Endothelial cell of umbilical vein (primary cell): Measurements from ENCODE around the gene GALK2. TPM values are rescaled to one million over a fixed set of nuclear protein-coding genes. Genes with fewer than 3 reads are reported as not detected.

ENCODE experiments used
- BruUV-seq: library from RNA; stranded (reverse); fragments of 400-500 nt; replicated peaks from 2 replicates; lab custom pipeline; 2021; lab: Mats Ljungman, UMichigan
- CTCF ChIA-PET: fragments of 300-600, 350-600 bp; sonication (Branson Sonifier 250); formaldehyde crosslinking; loops from one replicate; lab custom pipeline; 2021; ENCODE audit warnings: antibody characterized with exemption, inconsistent platforms; lab: Charles Lee
- POLR2A ChIA-PET: fragments of 300-600, 350-600 bp; sonication (Branson Sonifier 250); formaldehyde crosslinking; loops from one replicate; lab custom pipeline; 2021; ENCODE audit warnings: antibody characterized with exemption, inconsistent platforms; lab: Charles Lee
- DNase-seq: peaks from one replicate; pipeline ENCODE4 v3.0.0-alpha.2; 2011; ENCODE audit warnings: low read depth, low spot score
- FAIRE-seq: peaks from 2 replicates; lab custom pipeline; 2011; peaks lifted over from hg19 to GRCh38; lab: Jason Lieb, UNC
- H2AFZ ChIP-seq: 2 replicates; pipeline ENCODE4 v1.6.0; 2012; ENCODE audit warnings: low read depth, low read length, control low read depth, inconsistent platforms
- H3K27ac ChIP-seq: 2 replicates; pipeline ENCODE4 v1.5.1; 2011; ENCODE audit warnings: low read depth, mild to moderate bottlenecking, control low read depth, low read length, moderate library complexity; ENCODE audit not compliant: insufficient read depth
- H3K27me3 ChIP-seq, 2 experiments: 2 replicates each; pipeline versions ENCODE4 v1.6.0 to v1.6.1; 2011; ENCODE audit warnings: low read length in 2 of 2, mixed read lengths in 1 of 2; ENCODE audit not compliant: control insufficient read depth in 2 of 2, insufficient read depth in 2 of 2
- H3K36me3 ChIP-seq, 2 experiments: 2 replicates in 1 of 2; 3 replicates in 1 of 2; pipeline ENCODE4 v1.5.1; 2011; ENCODE audit warnings: low read length in 2 of 2, mild to moderate bottlenecking in 1 of 2, moderate library complexity in 1 of 2; ENCODE audit not compliant: control insufficient read depth in 2 of 2, insufficient read depth in 2 of 2; ENCODE audit errors: extremely low read depth in 1 of 2
- H3K4me1 ChIP-seq: 3 replicates; pipeline ENCODE4 v1.5.1; 2011; ENCODE audit warnings: mild to moderate bottlenecking, low read length; ENCODE audit not compliant: control insufficient read depth, insufficient read depth; ENCODE audit errors: extremely low read depth
- H3K4me2 ChIP-seq: 2 replicates; pipeline ENCODE4 v1.6.1; 2011; ENCODE audit warnings: low read length, control low read depth, mixed read lengths; ENCODE audit not compliant: insufficient read depth
- H3K4me3 ChIP-seq, 3 experiments: fragments of 200-600 bp in 1 of 3; sonication (generic), shearing (Covaris generic) in 1 of 3; replicated peaks in 1 of 3; 2 replicates each; pipeline ENCODE4 v1.5.1; 2011 to 2016; ENCODE audit warnings: control low read depth in 3 of 3, low read length in 3 of 3, mild to moderate bottlenecking in 2 of 3, inconsistent platforms in 1 of 3, low read depth in 1 of 3, moderate library complexity in 1 of 3; ENCODE audit not compliant: insufficient read depth in 1 of 3
- H3K79me2 ChIP-seq: 2 replicates; pipeline ENCODE4 v1.6.0; 2012; ENCODE audit warnings: low read length, inconsistent platforms; ENCODE audit not compliant: control insufficient read depth, insufficient read depth
- H3K9ac ChIP-seq: replicated peaks from 2 replicates; pipeline ENCODE3; 2011; ENCODE audit warnings: low read length, control low read depth; ENCODE audit not compliant: insufficient read depth; ENCODE audit errors: extremely low read depth
- H3K9me1 ChIP-seq: replicated peaks from 3 replicates; pipeline ENCODE4 v1.6.0; 2011; ENCODE audit warnings: mild to moderate bottlenecking, low read length; ENCODE audit not compliant: control insufficient read depth, insufficient read depth; ENCODE audit errors: extremely low read depth
- H3K9me3 ChIP-seq: replicated peaks from 2 replicates; pipeline ENCODE4 v1.5.1; 2012; ENCODE audit warnings: low read length, inconsistent platforms; ENCODE audit not compliant: control insufficient read depth, insufficient read depth
- H4K20me1 ChIP-seq: replicated peaks from 2 replicates; pipeline ENCODE3; 2011; ENCODE audit warnings: mild to moderate bottlenecking, low read length; ENCODE audit not compliant: control insufficient read depth, insufficient read depth; ENCODE audit errors: extremely low read depth
- FOS ChIP-seq: IDR thresholded peaks from 2 replicates; pipeline ENCODE4 v1.6.1; 2011; ENCODE audit warnings: mild to moderate bottlenecking, low read length, moderate library complexity, borderline replicate concordance; ENCODE audit not compliant: insufficient read depth
- GATA2 ChIP-seq: IDR thresholded peaks from 2 replicates; pipeline ENCODE4 v1.7.0; 2011; ENCODE audit warnings: low read depth, mild to moderate bottlenecking, moderate library complexity, mixed read lengths, low read length; ENCODE audit not compliant: insufficient read length, insufficient read depth
- POLR2AphosphoS5 ChIP-seq: IDR thresholded peaks from 2 replicates; pipeline ENCODE4 v1.6.1; 2012; ENCODE audit warnings: low read depth, mild to moderate bottlenecking, control low read depth, low read length, moderate library complexity; ENCODE audit not compliant: insufficient read depth
- dilution Hi-C: fragments of 300-500 bp; cut with MboI; formaldehyde crosslinking; loops from one replicate; pipeline ENCODE4 v1.15.0; 2019; ENCODE audit warnings: low sequenced_read_pairs; ENCODE audit not compliant: extremely low pct_ligation_motif_present
- intact Hi-C: fragments of 100-400 bp; cut with micrococcal nuclease; formaldehyde crosslinking; loops from one replicate; pipeline ENCODE4 v1.10.0; 2022
- polyA plus RNA-seq, 4 experiments: library from polyadenylated mRNA; depleted of rRNA in 3 of 4; stranded (reverse) in 3 of 4; unstranded in 1 of 4; fragments of >200 nt; gene quantifications; 2 replicates each; pipeline versions ENCODE4 v1.2.1 to v1.2.3, GENCODE V29; 2011 to 2012; ENCODE audit warnings: missing spikeins in 1 of 4
- total RNA-seq: library from RNA; stranded (reverse); gene quantifications from 2 replicates; pipeline ENCODE4 v1.2.3, GENCODE V29; 2021

The GALK2 gene
- total and polyA plus RNA-seq, 2 donors (not counting 3 experiments of a cell fraction or from before 2014, with no cell fraction given), result 19.9 to 31.3 TPM

- Histone ChIP-seq H4K20me1 (peaks cover 2% of the 10 kb centered on the region), H3K4me3 (no peak overlapping the region), H3K4me1 (no peaks in the 10 kb centered on the region), H2AFZ (no peak overlapping the region), H3K4me2 (no peak overlapping the region), H3K9ac (no peak overlapping the region), H3K27ac (no peak overlapping the region), H3K27me3 (no peaks in the 10 kb centered on the region), H3K9me3 (no peaks in the 10 kb centered on the region), H3K79me2 (peaks cover 23% of the 10 kb centered on the region), H3K9me1 (no peaks in the 10 kb centered on the region), H3K36me3 (no peaks in the 10 kb centered on the region)
- intact Hi-C loops (no loop called here), dilution Hi-C loops (no loop called here)
- DNase-seq (no peak), FAIRE-seq (no peak)
- ChIA-PET POLR2A (no interaction called here), CTCF (no interaction called here)
- no peak for TF ChIP-seq GATA2
- no peak for TF ChIP-seq FOS
- no peak for TF ChIP-seq POLR2AphosphoS5
- no TSS peak for BruUV-seq
These were observed 20.5 kb downstream of the GALK2 start for GRCh38 chr15:49190586-49190985.

- intact Hi-C loops, result no loop called here
- Histone ChIP-seq H3K4me2 (no peak overlapping the region), H3K27me3 (no peaks in the 10 kb centered on the region), H3K79me2 (peaks cover 22% of the 10 kb centered on the region), H3K4me3 (no peak overlapping the region), H3K9me3 (no peaks in the 10 kb centered on the region), H3K9me1 (peaks cover 2% of the 10 kb centered on the region), H3K4me1 (no peaks in the 10 kb centered on the region), H3K9ac (no peak overlapping the region), H3K27ac (no peak overlapping the region), H4K20me1 (peaks cover 3% of the 10 kb centered on the region), H2AFZ (no peak overlapping the region), H3K36me3 (no peaks in the 10 kb centered on the region)
- dilution Hi-C loops, result no loop called here
- FAIRE-seq (no peak), DNase-seq (no peak)
- TF ChIP-seq POLR2AphosphoS5, result no peak
- CTCF ChIA-PET, result no interaction called here
- BruUV-seq, result no TSS peak
- POLR2A ChIA-PET, result no interaction called here
These were observed 21.8 kb downstream of the GALK2 start for GRCh38 chr15:49191892-49192291.
